NCI-H146 (cell line): ENCODE results near the gene OR5H14.

Source experiments
- DNase-seq: peaks from one replicate; lab custom pipeline; 2025; lab: John Stamatoyannopoulos, UW

OR5H14 gene

GRCh38 chr3:98199020-98199419 lies 51.7 kb downstream of the OR5H14 start:
- DNase-seq, result no peak
